ENCODE results near the gene HLX. TPM values are rescaled to one million over a fixed set of nuclear protein-coding genes. Genes with fewer than 3 reads are reported as not detected.

Gene HLX
- total RNA-seq, 1 experiment from 2014 or later: not detected

GRCh38 chr1:220918285-220918951, 39.2 kb downstream of the HLX start:
- H3K27ac ChIP-seq (ENCODE audit: low read depth, low read length, poor library complexity, severe bottlenecking): no peak overlapping the region
- BruUV-seq (replicated peaks): no TSS peak
- H3K27me3 ChIP-seq (replicated peaks; ENCODE audit: insufficient read depth, low read depth, low read length, poor library complexity): peaks cover 5% of the 10 kb centered on the region
- no peaks in the 10 kb centered on the region for H3K4me1 ChIP-seq (ENCODE audit: insufficient read depth, low read length, poor library complexity, severe bottlenecking)
- H3K9me3 ChIP-seq (ENCODE audit: low read depth, low read length, poor library complexity, severe bottlenecking): no peaks in the 10 kb centered on the region
- intact Hi-C loops (cut with micrococcal nuclease; ENCODE audit: unreplicated experiment): no loop called here
- ChIA-PET CTCF (no interaction called here), POLR2A (ENCODE audit: low non-redundant PET) (no interaction called here)
- H3K36me3 ChIP-seq (ENCODE audit: insufficient read depth, low read length, poor library complexity, severe bottlenecking): no peaks in the 10 kb centered on the region
- H3K4me3 ChIP-seq (ENCODE audit: low read depth, low read length, poor library complexity, severe bottlenecking): no peak overlapping the region
- TF ChIP-seq, protein P1, sequence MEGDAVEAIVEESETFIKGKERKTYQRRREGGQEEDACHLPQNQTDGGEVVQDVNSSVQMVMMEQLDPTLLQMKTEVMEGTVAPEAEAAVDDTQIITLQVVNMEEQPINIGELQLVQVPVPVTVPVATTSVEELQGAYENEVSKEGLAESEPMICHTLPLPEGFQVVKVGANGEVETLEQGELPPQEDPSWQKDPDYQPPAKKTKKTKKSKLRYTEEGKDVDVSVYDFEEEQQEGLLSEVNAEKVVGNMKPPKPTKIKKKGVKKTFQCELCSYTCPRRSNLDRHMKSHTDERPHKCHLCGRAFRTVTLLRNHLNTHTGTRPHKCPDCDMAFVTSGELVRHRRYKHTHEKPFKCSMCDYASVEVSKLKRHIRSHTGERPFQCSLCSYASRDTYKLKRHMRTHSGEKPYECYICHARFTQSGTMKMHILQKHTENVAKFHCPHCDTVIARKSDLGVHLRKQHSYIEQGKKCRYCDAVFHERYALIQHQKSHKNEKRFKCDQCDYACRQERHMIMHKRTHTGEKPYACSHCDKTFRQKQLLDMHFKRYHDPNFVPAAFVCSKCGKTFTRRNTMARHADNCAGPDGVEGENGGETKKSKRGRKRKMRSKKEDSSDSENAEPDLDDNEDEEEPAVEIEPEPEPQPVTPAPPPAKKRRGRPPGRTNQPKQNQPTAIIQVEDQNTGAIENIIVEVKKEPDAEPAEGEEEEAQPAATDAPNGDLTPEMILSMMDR (conservative IDR thresholded peaks at IDR 0.05; ENCODE audit: low read depth, low read length): no peak
- no peak for TF ChIP-seq EZH2 (IDR thresholded peaks at IDR 0.05; ENCODE audit: borderline replicate concordance, low read depth, low read length, poor library complexity, severe bottlenecking)
- no peak for DNase-seq (ENCODE audit: low spot score)

GRCh38 chr1:220920967-220921366, 41.7 kb downstream of the HLX start:
- CTCF ChIA-PET: no interaction called here
- BruUV-seq (replicated peaks): no TSS peak
- POLR2A ChIA-PET (ENCODE audit: low non-redundant PET): no interaction called here

DNA sequence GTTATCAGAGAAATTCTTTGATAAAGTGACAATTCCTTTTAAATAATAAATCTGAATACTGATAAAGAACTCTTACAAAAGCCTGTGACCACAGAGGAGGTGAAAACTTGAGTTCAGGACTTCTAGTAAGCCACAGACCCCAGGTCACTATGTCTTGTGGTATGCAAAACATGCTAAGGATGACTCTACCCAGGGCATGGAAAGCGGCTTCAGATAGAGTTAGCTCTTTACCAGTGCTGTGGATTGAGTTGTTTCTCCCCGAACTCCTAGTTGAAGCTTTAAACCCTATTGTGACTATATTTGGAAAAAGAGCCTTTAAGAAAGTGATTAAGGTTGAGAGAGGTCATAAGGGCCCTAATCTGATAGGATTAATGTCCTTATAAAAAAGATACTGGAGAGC, 42.3 kb downstream of the HLX start:
- TF ChIP-seq, protein P1 (conservative IDR thresholded peaks at IDR 0.05; ENCODE audit: low read depth, low read length): no peak
- TF ChIP-seq EZH2 (IDR thresholded peaks at IDR 0.05; ENCODE audit: borderline replicate concordance, low read depth, low read length, poor library complexity, severe bottlenecking): no peak
- H3K27me3 ChIP-seq (replicated peaks; ENCODE audit: insufficient read depth, low read depth, low read length, poor library complexity): peaks cover 5% of the 10 kb centered on the region
- intact Hi-C loops (cut with micrococcal nuclease; ENCODE audit: unreplicated experiment): no loop called here
- DNase-seq (ENCODE audit: low spot score): no peak
- no peak overlapping the region for H3K4me3 ChIP-seq (ENCODE audit: low read depth, low read length, poor library complexity, severe bottlenecking)
- no peaks in the 10 kb centered on the region for H3K36me3 ChIP-seq (ENCODE audit: insufficient read depth, low read length, poor library complexity, severe bottlenecking)
- BruUV-seq (replicated peaks): no TSS peak
- no peaks in the 10 kb centered on the region for H3K9me3 ChIP-seq (ENCODE audit: low read depth, low read length, poor library complexity, severe bottlenecking)
- no peak overlapping the region for H3K27ac ChIP-seq (ENCODE audit: low read depth, low read length, poor library complexity, severe bottlenecking)
- H3K4me1 ChIP-seq (ENCODE audit: insufficient read depth, low read length, poor library complexity, severe bottlenecking): no peaks in the 10 kb centered on the region
- ChIA-PET POLR2A (ENCODE audit: low non-redundant PET) (no interaction called here), CTCF (no interaction called here)

More at GRCh38 chr1:220920967-220921366, 41.7 kb downstream of the HLX start:
- TF ChIP-seq, protein P1 (conservative IDR thresholded peaks at IDR 0.05; ENCODE audit: low read depth, low read length): no peak
- no peak for TF ChIP-seq EZH2 (IDR thresholded peaks at IDR 0.05; ENCODE audit: borderline replicate concordance, low read depth, low read length, poor library complexity, severe bottlenecking)
- peaks cover 5% of the 10 kb centered on the region for H3K27me3 ChIP-seq (replicated peaks; ENCODE audit: insufficient read depth, low read depth, low read length, poor library complexity)
- no peaks in the 10 kb centered on the region for H3K4me1 ChIP-seq (ENCODE audit: insufficient read depth, low read length, poor library complexity, severe bottlenecking)
- intact Hi-C loops (cut with micrococcal nuclease; ENCODE audit: unreplicated experiment): no loop called here
- no peaks in the 10 kb centered on the region for H3K9me3 ChIP-seq (ENCODE audit: low read depth, low read length, poor library complexity, severe bottlenecking)
- H3K4me3 ChIP-seq (ENCODE audit: low read depth, low read length, poor library complexity, severe bottlenecking): no peak overlapping the region
- DNase-seq (ENCODE audit: low spot score): no peak
- H3K36me3 ChIP-seq (ENCODE audit: insufficient read depth, low read length, poor library complexity, severe bottlenecking): no peaks in the 10 kb centered on the region
- H3K27ac ChIP-seq (ENCODE audit: low read depth, low read length, poor library complexity, severe bottlenecking): no peak overlapping the region
